Neuronal stem cell (in vitro differentiated cells): ENCODE results near the gene ITPK1.
A peak's percentile ranks its signal among the peaks of the same experiment; 100 is the strongest.

Source experiments
- DNase-seq: peaks from one replicate; pipeline ENCODE4 v3.0.0-alpha.2; 2013; ENCODE audit warnings: low spot score
- H2AFZ ChIP-seq: one replicate; pipeline ENCODE4 v1.6.1; 2013; ENCODE audit warnings: mild to moderate bottlenecking, low read length, inconsistent platforms
- H2AK5ac ChIP-seq: 2 replicates; pipeline ENCODE4 v1.6.1; 2013; ENCODE audit warnings: low read depth, mild to moderate bottlenecking, inconsistent platforms, low read length, moderate library complexity, mixed read lengths
- H2BK120ac ChIP-seq: 2 replicates; pipeline ENCODE4 v1.6.1; 2013; ENCODE audit warnings: low read depth, mild to moderate bottlenecking, inconsistent platforms, low read length, moderate library complexity, mixed read lengths
- H2BK12ac ChIP-seq: one replicate; pipeline ENCODE4 v1.6.1; 2013; ENCODE audit warnings: low read length, inconsistent platforms
- H2BK15ac ChIP-seq: 2 replicates; pipeline ENCODE4 v1.6.1; 2013; ENCODE audit warnings: mild to moderate bottlenecking, low read length, inconsistent platforms, mixed read lengths
- H2BK5ac ChIP-seq: one replicate; pipeline ENCODE4 v1.6.1; 2013; ENCODE audit warnings: inconsistent platforms, mild to moderate bottlenecking, low read length, moderate library complexity
- H3K14ac ChIP-seq: one replicate; pipeline ENCODE4 v1.6.1; 2013; ENCODE audit warnings: low read length, inconsistent platforms
- H3K18ac ChIP-seq: 2 replicates; pipeline ENCODE4 v1.6.1; 2013; ENCODE audit warnings: low read length, inconsistent platforms
- H3K23ac ChIP-seq: 2 replicates; pipeline ENCODE4 v1.6.1; 2013; ENCODE audit warnings: low read depth, mild to moderate bottlenecking, mixed read lengths, low read length, inconsistent platforms; ENCODE audit not compliant: poor library complexity
- H3K27ac ChIP-seq: replicated peaks from 3 replicates; pipeline ENCODE4 v1.5.1; 2013; ENCODE audit warnings: low read length, inconsistent platforms
- H3K27me3 ChIP-seq, 3 experiments: 2 replicates each; pipeline ENCODE4 v1.6.1; 2013; ENCODE audit warnings: low read length in 3 of 3, mild to moderate bottlenecking in 2 of 3, inconsistent platforms in 1 of 3, low read depth in 1 of 3, mixed read lengths in 1 of 3, moderate library complexity in 1 of 3; ENCODE audit not compliant: control insufficient read depth in 3 of 3, insufficient read depth in 3 of 3
- H3K36me3 ChIP-seq, 2 donors: replicated peaks in 1 of 2; 2 replicates each; pipeline ENCODE4 v1.6.1; 2013; ENCODE audit warnings: low read length in 2 of 2; ENCODE audit not compliant: control insufficient read depth in 2 of 2, insufficient read depth in 2 of 2
- H3K4ac ChIP-seq: 2 replicates; pipeline ENCODE4 v1.6.1; 2013; ENCODE audit warnings: inconsistent platforms, mild to moderate bottlenecking, low read length, moderate library complexity
- H3K4me1 ChIP-seq, 2 donors: 1 replicate in 1 of 2; 2 replicates in 1 of 2; pipeline ENCODE4 v1.6.1; 2013; ENCODE audit warnings: low read length in 2 of 2, low read depth in 1 of 2; ENCODE audit not compliant: control insufficient read depth in 2 of 2, insufficient read depth in 1 of 2
- H3K4me2 ChIP-seq: one replicate; pipeline ENCODE4 v1.6.1; 2013; ENCODE audit warnings: mild to moderate bottlenecking, low read length, inconsistent platforms; ENCODE audit not compliant: insufficient read depth, poor library complexity, severe bottlenecking
- H3K4me3 ChIP-seq, 2 donors: 2 replicates each; pipeline ENCODE4 v1.5.1; 2013; ENCODE audit warnings: low read length in 2 of 2, mild to moderate bottlenecking in 2 of 2, inconsistent platforms in 1 of 2, moderate library complexity in 1 of 2
- H3K79me1 ChIP-seq: one replicate; pipeline ENCODE4 v1.6.1; 2013; ENCODE audit warnings: low read depth, mild to moderate bottlenecking, inconsistent platforms, low read length, moderate library complexity
- H3K9ac ChIP-seq: one replicate; pipeline ENCODE4 v1.6.1; 2013; ENCODE audit warnings: mild to moderate bottlenecking, low read depth, low read length, inconsistent platforms; ENCODE audit not compliant: poor library complexity
- H3K9me3 ChIP-seq, 2 donors: replicated peaks in 1 of 2; 2 replicates each; pipeline versions ENCODE3 to v1.6.1; 2013; ENCODE audit warnings: low read length in 2 of 2, mild to moderate bottlenecking in 2 of 2, inconsistent platforms in 1 of 2, low read depth in 1 of 2, mixed read lengths in 1 of 2, moderate library complexity in 1 of 2; ENCODE audit not compliant: control insufficient read depth in 2 of 2, insufficient read depth in 1 of 2
- H4K8ac ChIP-seq: one replicate; pipeline ENCODE4 v1.6.1; 2013; ENCODE audit warnings: low read depth, mild to moderate bottlenecking, inconsistent platforms, low read length, moderate library complexity
- H4K91ac ChIP-seq: one replicate; pipeline ENCODE4 v1.6.1; 2013; ENCODE audit warnings: low read length, low read depth, mild to moderate bottlenecking, inconsistent platforms; ENCODE audit not compliant: poor library complexity
- WGBS, 2 donors: extraction: QIAGEN DNeasy Blood & Tissue Kit; methylation state at CpG; one replicate each; pipeline ENCODE4 v1.1.7; 2013; ENCODE audit warnings: missing lambda C conversion rate in 2 of 2, mixed read lengths in 1 of 2; ENCODE audit not compliant: insufficient read length in 2 of 2, insufficient replicate concordance in 1 of 2; ENCODE audit errors: extremely low coverage in 2 of 2; 5-methylcytosine and 5-hydroxymethylcytosine counted together

ITPK1 gene

DNA sequence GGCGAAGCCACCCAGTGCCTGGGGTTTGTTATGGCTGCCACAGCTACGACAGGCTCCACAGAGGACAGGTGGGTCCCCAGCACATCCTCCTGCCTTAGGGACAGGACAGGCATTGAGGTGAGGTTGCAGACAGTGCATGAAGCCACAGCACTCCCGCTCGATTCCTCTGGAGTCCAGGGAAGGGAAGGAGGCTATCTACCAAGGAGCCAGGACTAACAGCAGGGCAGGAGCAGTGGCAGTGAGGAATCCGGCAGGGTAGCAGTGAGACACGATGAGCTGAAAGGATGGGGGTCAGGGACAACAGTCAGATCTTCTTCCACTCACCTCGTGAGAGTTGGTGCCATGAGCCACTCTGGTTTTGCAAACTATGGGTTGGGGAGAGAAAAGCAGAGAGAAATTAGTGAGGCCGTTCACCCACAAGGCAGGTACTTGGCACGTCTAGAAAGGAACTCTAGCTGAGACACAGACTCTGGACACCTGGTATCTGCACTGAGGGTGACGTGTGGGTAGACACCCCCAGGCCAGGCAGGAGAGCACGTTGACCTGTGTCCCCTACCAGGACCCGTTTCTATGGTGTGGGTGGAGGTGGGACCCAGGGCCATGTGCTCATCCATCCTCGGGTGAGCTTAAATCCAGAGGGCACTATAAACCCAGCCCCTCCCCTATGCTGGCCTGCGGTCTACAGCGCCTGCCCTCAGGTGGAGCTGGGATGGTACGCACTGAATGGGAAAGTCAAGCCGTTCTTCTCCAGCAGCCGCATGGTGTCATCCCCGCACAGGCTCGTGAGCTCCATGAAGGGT is 153.5 kb downstream of the ITPK1 start:
- Histone ChIP-seq H2BK120ac (no peak overlapping the region), H3K36me3 (peaks cover 8 to 12% of the 10 kb centered on the region in 2 donors), H3K14ac (no peak overlapping the region), H3K27ac (no peak overlapping the region), H3K9me3 (peaks cover 4 to 7% of the 10 kb centered on the region in 2 donors), H3K9ac (no peak overlapping the region), H3K4me2 (no peak overlapping the region), H2AK5ac (no peak overlapping the region), H2BK15ac (no peak overlapping the region), H4K8ac (no peak overlapping the region), H2BK5ac (no peak overlapping the region), H2AFZ (no peak overlapping the region), H2BK12ac (no peak overlapping the region), H3K4me1 (peaks cover 9 to 19% of the 10 kb centered on the region in 2 donors), H3K4ac (no peak overlapping the region), H3K4me3 (no peak overlapping the region), H3K18ac (peak overlapping the region; percentile 61), H3K27me3 (peaks cover 0 to 4% (median 0%) of the 10 kb centered on the region in 3 experiments), H3K23ac (no peak overlapping the region), H4K91ac (no peak overlapping the region), H3K79me1 (no peaks in the 10 kb centered on the region)
- WGBS, 2 donors: no CpG with 5 or more reads among the region's 20 CpGs
- DNase-seq: no peak

DNA sequence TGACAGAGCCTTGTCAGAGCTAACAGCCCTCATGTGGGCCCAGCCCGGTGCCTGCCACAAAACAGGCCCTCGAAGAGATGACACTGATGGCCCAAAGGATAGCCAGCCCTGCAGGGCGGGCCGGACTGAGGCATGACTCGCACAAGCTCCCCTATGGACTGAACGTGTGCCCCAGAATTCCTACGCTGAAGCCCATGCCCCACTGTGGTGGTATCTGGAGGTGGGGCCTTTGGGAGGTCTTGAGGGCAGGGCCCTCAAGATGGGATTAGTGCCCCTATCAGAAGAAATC is 154.2 kb downstream of the ITPK1 start:
- no peak overlapping the region for H3K18ac ChIP-seq
- H2AK5ac ChIP-seq: no peak overlapping the region
- H3K14ac ChIP-seq: no peak overlapping the region
- peaks cover 8 to 17% of the 10 kb centered on the region in 2 donors for H3K36me3 ChIP-seq
- peaks cover 4 to 7% of the 10 kb centered on the region in 2 donors for H3K9me3 ChIP-seq
- no CpG with 5 or more reads among the region's 7 CpGs for WGBS, 2 donors
- no peak for DNase-seq
- H3K27ac ChIP-seq: no peak overlapping the region
- H2BK5ac ChIP-seq: peak overlapping the region; percentile 30
- H3K4me3 ChIP-seq: no peak overlapping the region
- no peak overlapping the region for H4K8ac ChIP-seq
- peaks cover 9 to 19% of the 10 kb centered on the region in 2 donors for H3K4me1 ChIP-seq
- no peak overlapping the region for H2AFZ ChIP-seq
- peaks cover 0 to 4% (median 0%) of the 10 kb centered on the region in 3 experiments for H3K27me3 ChIP-seq
- no peak overlapping the region for H4K91ac ChIP-seq
- H3K23ac ChIP-seq: no peak overlapping the region
- H3K9ac ChIP-seq: no peak overlapping the region
- no peak overlapping the region for H2BK15ac ChIP-seq
- H2BK12ac ChIP-seq: no peak overlapping the region
- no peak overlapping the region for H3K4ac ChIP-seq
- H3K4me2 ChIP-seq: no peak overlapping the region
- H2BK120ac ChIP-seq: no peak overlapping the region
- H3K79me1 ChIP-seq: no peaks in the 10 kb centered on the region

DNA sequence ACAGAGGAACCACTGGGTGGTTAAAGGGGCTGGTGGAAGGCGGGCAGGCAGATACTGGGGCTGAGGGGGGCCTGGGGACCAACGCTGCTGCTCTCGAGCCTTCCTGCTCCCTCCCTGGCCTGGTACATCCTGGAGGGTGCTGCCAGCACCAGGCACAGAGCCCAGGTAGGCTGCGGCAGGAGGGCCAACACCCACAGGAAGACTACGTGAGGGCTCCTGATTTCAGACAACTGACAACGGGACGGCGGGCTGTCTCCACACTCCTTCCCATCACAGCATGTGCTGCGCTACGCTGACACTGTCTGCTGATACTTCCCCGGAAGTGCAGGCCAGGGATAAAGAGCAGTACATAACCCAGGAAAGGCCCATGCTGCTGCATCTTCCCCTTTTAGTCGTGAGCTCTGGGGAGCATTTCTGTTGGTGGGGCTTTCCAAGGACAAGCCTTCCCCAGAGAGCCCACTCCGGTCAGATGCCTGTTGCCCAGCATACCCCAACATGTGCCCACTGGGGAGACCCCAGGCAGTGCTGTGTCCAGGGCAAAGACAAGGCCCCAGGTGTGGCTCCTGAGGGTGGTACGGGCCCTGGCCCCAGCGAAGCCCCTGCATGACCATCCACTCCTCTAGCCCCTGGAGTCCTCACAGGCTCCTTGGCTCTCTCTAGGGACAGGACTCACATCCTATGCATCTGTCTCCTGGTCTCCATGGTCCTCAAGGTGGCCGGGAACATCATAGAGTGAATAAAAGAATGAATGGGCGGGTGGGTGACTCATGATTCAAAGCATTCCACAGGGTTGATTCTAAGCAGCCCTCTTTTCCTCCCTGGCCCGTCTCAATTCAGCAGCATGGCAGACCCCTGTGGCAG is 154.8 kb downstream of the ITPK1 start:
- H3K4me2 ChIP-seq: no peak overlapping the region
- H3K4ac ChIP-seq: no peak overlapping the region
- H3K18ac ChIP-seq: no peak overlapping the region
- peaks cover 0 to 4% (median 0%) of the 10 kb centered on the region in 3 experiments for H3K27me3 ChIP-seq
- no peak overlapping the region for H2AK5ac ChIP-seq
- WGBS, 2 donors: no CpG with 5 or more reads among the region's 18 CpGs
- no peak overlapping the region for H3K27ac ChIP-seq
- DNase-seq: no peak
- H3K79me1 ChIP-seq: no peaks in the 10 kb centered on the region
- H2BK12ac ChIP-seq: no peak overlapping the region
- peak overlapping the region; percentile 30 for H3K23ac ChIP-seq
- peaks cover 4 to 7% of the 10 kb centered on the region in 2 donors for H3K9me3 ChIP-seq
- no peak overlapping the region for H4K91ac ChIP-seq
- H3K9ac ChIP-seq: no peak overlapping the region
- no peak overlapping the region for H2BK15ac ChIP-seq
- no peak overlapping the region for H4K8ac ChIP-seq
- no peak overlapping the region for H2BK120ac ChIP-seq
- H3K14ac ChIP-seq: no peak overlapping the region
- H2AFZ ChIP-seq: no peak overlapping the region
- H3K36me3 ChIP-seq: peaks cover 8 to 17% of the 10 kb centered on the region in 2 donors
- peaks cover 9 to 19% of the 10 kb centered on the region in 2 donors for H3K4me1 ChIP-seq
- peak overlapping the region; percentile 30 for H2BK5ac ChIP-seq
- H3K4me3 ChIP-seq: no peak overlapping the region
